ENCODE measurements around the gene EIF3A. TPM values are rescaled to one million over a fixed set of nuclear protein-coding genes. Genes with fewer than 3 reads are reported as not detected.

Gene EIF3A, protein sequence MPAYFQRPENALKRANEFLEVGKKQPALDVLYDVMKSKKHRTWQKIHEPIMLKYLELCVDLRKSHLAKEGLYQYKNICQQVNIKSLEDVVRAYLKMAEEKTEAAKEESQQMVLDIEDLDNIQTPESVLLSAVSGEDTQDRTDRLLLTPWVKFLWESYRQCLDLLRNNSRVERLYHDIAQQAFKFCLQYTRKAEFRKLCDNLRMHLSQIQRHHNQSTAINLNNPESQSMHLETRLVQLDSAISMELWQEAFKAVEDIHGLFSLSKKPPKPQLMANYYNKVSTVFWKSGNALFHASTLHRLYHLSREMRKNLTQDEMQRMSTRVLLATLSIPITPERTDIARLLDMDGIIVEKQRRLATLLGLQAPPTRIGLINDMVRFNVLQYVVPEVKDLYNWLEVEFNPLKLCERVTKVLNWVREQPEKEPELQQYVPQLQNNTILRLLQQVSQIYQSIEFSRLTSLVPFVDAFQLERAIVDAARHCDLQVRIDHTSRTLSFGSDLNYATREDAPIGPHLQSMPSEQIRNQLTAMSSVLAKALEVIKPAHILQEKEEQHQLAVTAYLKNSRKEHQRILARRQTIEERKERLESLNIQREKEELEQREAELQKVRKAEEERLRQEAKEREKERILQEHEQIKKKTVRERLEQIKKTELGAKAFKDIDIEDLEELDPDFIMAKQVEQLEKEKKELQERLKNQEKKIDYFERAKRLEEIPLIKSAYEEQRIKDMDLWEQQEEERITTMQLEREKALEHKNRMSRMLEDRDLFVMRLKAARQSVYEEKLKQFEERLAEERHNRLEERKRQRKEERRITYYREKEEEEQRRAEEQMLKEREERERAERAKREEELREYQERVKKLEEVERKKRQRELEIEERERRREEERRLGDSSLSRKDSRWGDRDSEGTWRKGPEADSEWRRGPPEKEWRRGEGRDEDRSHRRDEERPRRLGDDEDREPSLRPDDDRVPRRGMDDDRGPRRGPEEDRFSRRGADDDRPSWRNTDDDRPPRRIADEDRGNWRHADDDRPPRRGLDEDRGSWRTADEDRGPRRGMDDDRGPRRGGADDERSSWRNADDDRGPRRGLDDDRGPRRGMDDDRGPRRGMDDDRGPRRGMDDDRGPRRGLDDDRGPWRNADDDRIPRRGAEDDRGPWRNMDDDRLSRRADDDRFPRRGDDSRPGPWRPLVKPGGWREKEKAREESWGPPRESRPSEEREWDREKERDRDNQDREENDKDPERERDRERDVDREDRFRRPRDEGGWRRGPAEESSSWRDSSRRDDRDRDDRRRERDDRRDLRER (N-terminal part only)
- total RNA-seq (10 to 100 TPM; 54.1 to 88.9 TPM), polyA plus RNA-seq (10 to 100 TPM; 27.5 to 41.0 TPM)

DNA sequence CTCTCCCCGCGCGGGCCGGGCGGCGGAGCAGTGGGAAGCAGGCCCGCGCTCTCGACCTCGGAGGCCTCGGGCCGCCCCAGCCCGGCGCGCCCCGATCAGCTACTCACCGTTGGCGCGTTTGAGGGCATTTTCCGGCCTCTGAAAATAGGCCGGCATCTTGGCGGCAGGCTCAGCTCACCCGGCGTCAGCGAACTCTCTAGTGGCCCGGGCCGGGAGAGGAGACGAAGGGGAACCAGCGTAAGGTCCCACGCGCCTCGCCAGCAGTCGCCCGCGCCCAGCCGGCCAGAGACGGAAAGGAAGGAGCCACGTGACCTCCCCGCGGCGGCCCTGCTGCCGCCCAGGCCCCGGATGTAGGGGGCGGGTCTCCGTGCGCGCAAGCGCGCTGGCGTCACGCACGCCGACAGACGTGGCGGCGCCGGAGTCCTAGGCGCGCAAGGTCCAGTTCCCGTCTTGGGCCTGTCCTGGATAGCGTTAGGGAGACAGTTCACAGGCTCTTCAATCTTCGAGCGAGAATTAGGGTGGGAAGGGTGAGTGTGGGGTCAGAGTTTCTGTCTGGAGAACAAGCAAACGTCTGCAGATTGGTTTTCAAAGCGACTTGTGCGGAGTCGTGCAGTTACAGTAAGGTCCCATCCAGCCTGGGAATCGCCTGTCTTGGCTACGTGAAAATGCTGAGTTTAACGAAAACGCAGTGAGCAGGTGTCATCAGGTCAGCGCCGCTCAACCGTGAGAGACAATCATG, at the start of gene EIF3A:
EIF3A (minus strand) TSS at position 297 of the 739 bp plus-strand sequence; CDS start at position 156, 141 bp downstream.
- WGBS = under 1% methylated on average over 74 of the region's 74 CpGs
- peak; percentile 94 for DNase-seq (ENCODE audit: low spot score)
- H3K9ac ChIP-seq (ENCODE audit: low read depth in 1 of 2, low read length in 2 of 2) = peak within 1 kb of the TSS; percentile 95 to 99
- TF ChIP-seq HNF4G (IDR thresholded peaks at IDR 0.05) (peak; percentile 16), RXRA (IDR thresholded peaks at IDR 0.05) (no peak), HNF4A (conservative IDR thresholded peaks at IDR 0.05) (peak; percentile 50 to 57), JUND (IDR thresholded peaks at IDR 0.05) (no peak), YY1 (IDR thresholded peaks at IDR 0.05) (peak; percentile 74), NR2F2 (IDR thresholded peaks at IDR 0.05) (peak; percentile 52), FOXA2 (IDR thresholded peaks at IDR 0.05) (no peak), EGR1 (IDR thresholded peaks at IDR 0.05; ENCODE audit: low read depth in 2 of 2) (peak in 1 of 2 donors; percentile 36), SP1 (IDR thresholded peaks at IDR 0.05) (peak; percentile 51), TAF1 (conservative IDR thresholded peaks at IDR 0.05) (peak; percentile 68), RAD21 (IDR thresholded peaks at IDR 0.05) (no peak)
- TF ChIP-seq, protein P1, sequence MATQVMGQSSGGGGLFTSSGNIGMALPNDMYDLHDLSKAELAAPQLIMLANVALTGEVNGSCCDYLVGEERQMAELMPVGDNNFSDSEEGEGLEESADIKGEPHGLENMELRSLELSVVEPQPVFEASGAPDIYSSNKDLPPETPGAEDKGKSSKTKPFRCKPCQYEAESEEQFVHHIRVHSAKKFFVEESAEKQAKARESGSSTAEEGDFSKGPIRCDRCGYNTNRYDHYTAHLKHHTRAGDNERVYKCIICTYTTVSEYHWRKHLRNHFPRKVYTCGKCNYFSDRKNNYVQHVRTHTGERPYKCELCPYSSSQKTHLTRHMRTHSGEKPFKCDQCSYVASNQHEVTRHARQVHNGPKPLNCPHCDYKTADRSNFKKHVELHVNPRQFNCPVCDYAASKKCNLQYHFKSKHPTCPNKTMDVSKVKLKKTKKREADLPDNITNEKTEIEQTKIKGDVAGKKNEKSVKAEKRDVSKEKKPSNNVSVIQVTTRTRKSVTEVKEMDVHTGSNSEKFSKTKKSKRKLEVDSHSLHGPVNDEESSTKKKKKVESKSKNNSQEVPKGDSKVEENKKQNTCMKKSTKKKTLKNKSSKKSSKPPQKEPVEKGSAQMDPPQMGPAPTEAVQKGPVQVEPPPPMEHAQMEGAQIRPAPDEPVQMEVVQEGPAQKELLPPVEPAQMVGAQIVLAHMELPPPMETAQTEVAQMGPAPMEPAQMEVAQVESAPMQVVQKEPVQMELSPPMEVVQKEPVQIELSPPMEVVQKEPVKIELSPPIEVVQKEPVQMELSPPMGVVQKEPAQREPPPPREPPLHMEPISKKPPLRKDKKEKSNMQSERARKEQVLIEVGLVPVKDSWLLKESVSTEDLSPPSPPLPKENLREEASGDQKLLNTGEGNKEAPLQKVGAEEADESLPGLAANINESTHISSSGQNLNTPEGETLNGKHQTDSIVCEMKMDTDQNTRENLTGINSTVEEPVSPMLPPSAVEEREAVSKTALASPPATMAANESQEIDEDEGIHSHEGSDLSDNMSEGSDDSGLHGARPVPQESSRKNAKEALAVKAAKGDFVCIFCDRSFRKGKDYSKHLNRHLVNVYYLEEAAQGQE (IDR thresholded peaks at IDR 0.05) = peak; percentile 87
- TF ChIP-seq, protein P2, sequence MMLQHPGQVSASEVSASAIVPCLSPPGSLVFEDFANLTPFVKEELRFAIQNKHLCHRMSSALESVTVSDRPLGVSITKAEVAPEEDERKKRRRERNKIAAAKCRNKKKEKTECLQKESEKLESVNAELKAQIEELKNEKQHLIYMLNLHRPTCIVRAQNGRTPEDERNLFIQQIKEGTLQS (IDR thresholded peaks at IDR 0.05) = no peak
- TF ChIP-seq, protein P3, sequence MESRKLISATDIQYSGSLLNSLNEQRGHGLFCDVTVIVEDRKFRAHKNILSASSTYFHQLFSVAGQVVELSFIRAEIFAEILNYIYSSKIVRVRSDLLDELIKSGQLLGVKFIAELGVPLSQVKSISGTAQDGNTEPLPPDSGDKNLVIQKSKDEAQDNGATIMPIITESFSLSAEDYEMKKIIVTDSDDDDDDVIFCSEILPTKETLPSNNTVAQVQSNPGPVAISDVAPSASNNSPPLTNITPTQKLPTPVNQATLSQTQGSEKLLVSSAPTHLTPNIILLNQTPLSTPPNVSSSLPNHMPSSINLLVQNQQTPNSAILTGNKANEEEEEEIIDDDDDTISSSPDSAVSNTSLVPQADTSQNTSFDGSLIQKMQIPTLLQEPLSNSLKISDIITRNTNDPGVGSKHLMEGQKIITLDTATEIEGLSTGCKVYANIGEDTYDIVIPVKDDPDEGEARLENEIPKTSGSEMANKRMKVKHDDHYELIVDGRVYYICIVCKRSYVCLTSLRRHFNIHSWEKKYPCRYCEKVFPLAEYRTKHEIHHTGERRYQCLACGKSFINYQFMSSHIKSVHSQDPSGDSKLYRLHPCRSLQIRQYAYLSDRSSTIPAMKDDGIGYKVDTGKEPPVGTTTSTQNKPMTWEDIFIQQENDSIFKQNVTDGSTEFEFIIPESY (IDR thresholded peaks at IDR 0.05) = no peak
- H3K9me3 ChIP-seq (ENCODE audit: control insufficient read depth in 4 of 4, low read length in 3 of 4) = no peaks in the 10 kb centered on the region
- H3K27me3 ChIP-seq (ENCODE audit: control insufficient read depth in 4 of 4, insufficient read depth in 4 of 4, low read length in 3 of 4) = no peaks in the 10 kb centered on the region
- peaks cover 5 to 38% (median 17%) of the 10 kb centered on the region in 4 donors for H3K4me1 ChIP-seq (ENCODE audit: control insufficient read depth in 4 of 4, insufficient read depth in 4 of 4, low read length in 3 of 4)
- peak within 1 kb of the TSS; percentile 80 to 95 (median 90) for H3K4me3 ChIP-seq (ENCODE audit: low read depth in 1 of 3, low read length in 3 of 3)
- H3K27ac ChIP-seq (ENCODE audit: low read depth in 1 of 2, low read length in 2 of 2) = peak within 1 kb of the TSS; percentile 99 to 100
- peaks cover 0 to 1% (median 0%) of the 10 kb centered on the region in 4 donors for H3K36me3 ChIP-seq (ENCODE audit: control insufficient read depth in 4 of 4, insufficient read depth in 3 of 4, low read depth in 1 of 4, low read length in 3 of 4)

Measured in liver (tissue), 9 donors.